Measurements from ENCODE around the gene SLC8B1.

SLC8B1 gene

DNA sequence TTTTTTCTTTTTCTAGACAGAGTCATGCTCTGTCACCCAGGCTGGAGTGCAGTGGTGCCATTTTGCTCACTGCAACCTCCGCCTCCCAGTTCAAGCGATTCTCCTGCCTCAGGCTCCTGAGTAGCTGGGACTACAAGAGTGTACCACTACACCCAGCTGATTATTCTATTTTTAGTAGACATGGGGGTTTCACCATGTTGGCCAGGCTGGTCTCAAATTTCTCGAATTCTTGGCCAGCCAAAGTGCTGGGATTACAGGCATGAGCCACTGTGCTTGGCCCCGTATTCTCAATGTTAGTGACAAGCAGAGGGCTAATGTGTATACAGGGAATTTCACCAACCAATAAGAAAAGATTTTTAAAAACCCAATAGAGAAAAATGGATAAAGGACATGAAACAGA is 31.9 kb upstream of the SLC8B1 start:
- H2AFZ ChIP-seq (ENCODE audit: insufficient read depth, low read length, poor library complexity): no peak overlapping the region

GRCh38 chr12:113365639-113366395 is 30.9 kb upstream of the SLC8B1 start:
- H3K14ac ChIP-seq (ENCODE audit: low read length): no peak overlapping the region
- H2AK5ac ChIP-seq (ENCODE audit: low read length): no peak overlapping the region
- no peaks in the 10 kb centered on the region for H3K79me1 ChIP-seq (ENCODE audit: low read length)
- H3K27ac ChIP-seq (ENCODE audit: low read depth, low read length): no peak overlapping the region
- H3K9ac ChIP-seq (ENCODE audit: low read length): no peak overlapping the region
- H3K4me1 ChIP-seq (ENCODE audit: control insufficient read depth in 1 of 2, insufficient read depth in 2 of 2, low read length in 2 of 2): no peaks in the 10 kb centered on the region
- H2BK5ac ChIP-seq (ENCODE audit: low read depth, low read length, poor library complexity): no peak overlapping the region
- no peak overlapping the region for H3K23ac ChIP-seq (ENCODE audit: low read length)
- H2BK120ac ChIP-seq (ENCODE audit: insufficient read depth, low read length, poor library complexity): no peak overlapping the region
- H2BK12ac ChIP-seq (ENCODE audit: low read length): no peak overlapping the region
- no CpG with 5 or more reads among the region's 7 CpGs for WGBS (ENCODE audit: extremely low coverage, insufficient coverage, insufficient read length)
- no peak overlapping the region for H4K12ac ChIP-seq (ENCODE audit: low read depth, low read length)
- H4K8ac ChIP-seq (ENCODE audit: low read depth, low read length): no peak overlapping the region
- H3K79me2 ChIP-seq (ENCODE audit: control insufficient read depth, insufficient read depth, low read length, poor library complexity): no peaks in the 10 kb centered on the region
- H3K18ac ChIP-seq (ENCODE audit: low read length): no peak overlapping the region
- no peaks in the 10 kb centered on the region for H3K27me3 ChIP-seq (ENCODE audit: insufficient read depth, low read length)
- peaks cover 0 to 3% of the 10 kb centered on the region in 2 experiments for H3K36me3 ChIP-seq (ENCODE audit: control insufficient read depth in 1 of 2, insufficient read depth in 2 of 2, low read length in 2 of 2)
- H3K9me3 ChIP-seq (ENCODE audit: insufficient read depth, low read depth, low read length): no peaks in the 10 kb centered on the region
- H3K4me3 ChIP-seq (ENCODE audit: low read depth, low read length): no peak overlapping the region
- no peak overlapping the region for H3K4me2 ChIP-seq (ENCODE audit: low read length)
- no peak overlapping the region for H3K4ac ChIP-seq (ENCODE audit: low read depth, low read length)
- no peak overlapping the region for H2AFZ ChIP-seq (ENCODE audit: insufficient read depth, low read length, poor library complexity)
- no peak for DNase-seq
- no peak overlapping the region for H4K91ac ChIP-seq (ENCODE audit: low read depth, low read length)

More for the DNA sequence above, 31.9 kb upstream of the SLC8B1 start:
- Histone ChIP-seq H3K4ac (ENCODE audit: low read depth, low read length) (no peak overlapping the region), H2BK5ac (ENCODE audit: low read depth, low read length, poor library complexity) (no peak overlapping the region), H3K9me3 (ENCODE audit: insufficient read depth, low read depth, low read length) (no peaks in the 10 kb centered on the region), H3K27me3 (ENCODE audit: insufficient read depth, low read length) (no peaks in the 10 kb centered on the region), H2BK12ac (ENCODE audit: low read length) (no peak overlapping the region), H3K36me3 (ENCODE audit: control insufficient read depth in 1 of 2, insufficient read depth in 2 of 2, low read length in 2 of 2) (peaks cover 0 to 3% of the 10 kb centered on the region in 2 experiments), H2BK120ac (ENCODE audit: insufficient read depth, low read length, poor library complexity) (no peak overlapping the region), H3K79me2 (ENCODE audit: control insufficient read depth, insufficient read depth, low read length, poor library complexity) (no peaks in the 10 kb centered on the region), H2AK5ac (ENCODE audit: low read length) (no peak overlapping the region), H3K9ac (ENCODE audit: low read length) (no peak overlapping the region), H3K4me2 (ENCODE audit: low read length) (no peak overlapping the region), H3K4me3 (ENCODE audit: low read depth, low read length) (no peak overlapping the region), H3K14ac (ENCODE audit: low read length) (no peak overlapping the region), H3K79me1 (ENCODE audit: low read length) (no peaks in the 10 kb centered on the region), H3K18ac (ENCODE audit: low read length) (no peak overlapping the region), H3K23ac (ENCODE audit: low read length) (no peak overlapping the region), H4K12ac (ENCODE audit: low read depth, low read length) (no peak overlapping the region), H4K91ac (ENCODE audit: low read depth, low read length) (no peak overlapping the region), H3K27ac (ENCODE audit: low read depth, low read length) (no peak overlapping the region), H3K4me1 (ENCODE audit: control insufficient read depth in 1 of 2, insufficient read depth in 2 of 2, low read length in 2 of 2) (no peaks in the 10 kb centered on the region), H4K8ac (ENCODE audit: low read depth, low read length) (no peak overlapping the region)
- WGBS (ENCODE audit: extremely low coverage, insufficient coverage, insufficient read length): no CpG with 5 or more reads among the region's 4 CpGs
- DNase-seq: peak in 1 of 2 donors; percentile 2

GRCh38 chr12:113364698-113365097 is 29.8 kb upstream of the SLC8B1 start:
- peaks cover 0 to 3% of the 10 kb centered on the region in 2 experiments for H3K36me3 ChIP-seq (ENCODE audit: control insufficient read depth in 1 of 2, insufficient read depth in 2 of 2, low read length in 2 of 2)
- H2BK120ac ChIP-seq (ENCODE audit: insufficient read depth, low read length, poor library complexity): no peak overlapping the region
- H3K4me2 ChIP-seq (ENCODE audit: low read length): no peak overlapping the region
- H4K12ac ChIP-seq (ENCODE audit: low read depth, low read length): no peak overlapping the region
- no CpG with 5 or more reads among the region's 5 CpGs for WGBS (ENCODE audit: extremely low coverage, insufficient coverage, insufficient read length)
- H3K79me1 ChIP-seq (ENCODE audit: low read length): no peaks in the 10 kb centered on the region
- no peaks in the 10 kb centered on the region for H3K27me3 ChIP-seq (ENCODE audit: insufficient read depth, low read length)
- no peak overlapping the region for H3K4me3 ChIP-seq (ENCODE audit: low read depth, low read length)
- no peaks in the 10 kb centered on the region for H3K79me2 ChIP-seq (ENCODE audit: control insufficient read depth, insufficient read depth, low read length, poor library complexity)
- no peak overlapping the region for H4K91ac ChIP-seq (ENCODE audit: low read depth, low read length)
- H3K4ac ChIP-seq (ENCODE audit: low read depth, low read length): no peak overlapping the region
- no peak for DNase-seq
- no peak overlapping the region for H2AK5ac ChIP-seq (ENCODE audit: low read length)
- no peaks in the 10 kb centered on the region for H3K9me3 ChIP-seq (ENCODE audit: insufficient read depth, low read depth, low read length)
- H4K8ac ChIP-seq (ENCODE audit: low read depth, low read length): no peak overlapping the region
- no peak overlapping the region for H2AFZ ChIP-seq (ENCODE audit: insufficient read depth, low read length, poor library complexity)
- H2BK12ac ChIP-seq (ENCODE audit: low read length): no peak overlapping the region
- no peak overlapping the region for H2BK5ac ChIP-seq (ENCODE audit: low read depth, low read length, poor library complexity)
- H3K9ac ChIP-seq (ENCODE audit: low read length): no peak overlapping the region
- H3K18ac ChIP-seq (ENCODE audit: low read length): no peak overlapping the region
- no peak overlapping the region for H3K14ac ChIP-seq (ENCODE audit: low read length)
- no peak overlapping the region for H3K27ac ChIP-seq (ENCODE audit: low read depth, low read length)
- H3K23ac ChIP-seq (ENCODE audit: low read length): no peak overlapping the region
- no peaks in the 10 kb centered on the region for H3K4me1 ChIP-seq (ENCODE audit: control insufficient read depth in 1 of 2, insufficient read depth in 2 of 2, low read length in 2 of 2)

- H3K9me3 ChIP-seq (ENCODE audit: insufficient read depth, low read depth, low read length): no peaks in the 10 kb centered on the region
- no peak overlapping the region for H3K18ac ChIP-seq (ENCODE audit: low read length)
- peaks cover 7 to 12% of the 10 kb centered on the region in 2 experiments for H3K4me1 ChIP-seq (ENCODE audit: control insufficient read depth in 1 of 2, insufficient read depth in 2 of 2, low read length in 2 of 2)
- no peak overlapping the region for H3K9ac ChIP-seq (ENCODE audit: low read length)
- no peak overlapping the region for H2BK5ac ChIP-seq (ENCODE audit: low read depth, low read length, poor library complexity)
- H3K79me2 ChIP-seq (ENCODE audit: control insufficient read depth, insufficient read depth, low read length, poor library complexity): peaks cover 5% of the 10 kb centered on the region
- H3K27ac ChIP-seq (ENCODE audit: low read depth, low read length): no peak overlapping the region
- no peak overlapping the region for H4K8ac ChIP-seq (ENCODE audit: low read depth, low read length)
- H3K36me3 ChIP-seq (ENCODE audit: control insufficient read depth in 1 of 2, insufficient read depth in 2 of 2, low read length in 2 of 2): peaks cover 0 to 3% of the 10 kb centered on the region in 2 experiments
- H3K27me3 ChIP-seq (ENCODE audit: insufficient read depth, low read length): no peaks in the 10 kb centered on the region
- H3K4me2 ChIP-seq (ENCODE audit: low read length): no peak overlapping the region
- peaks cover 6% of the 10 kb centered on the region for H3K79me1 ChIP-seq (ENCODE audit: low read length)
- no peak overlapping the region for H3K14ac ChIP-seq (ENCODE audit: low read length)
- no peak overlapping the region for H4K12ac ChIP-seq (ENCODE audit: low read depth, low read length)
- H4K91ac ChIP-seq (ENCODE audit: low read depth, low read length): no peak overlapping the region
- peak overlapping the region; percentile 52 for H3K4me3 ChIP-seq (ENCODE audit: low read depth, low read length)
- no peak overlapping the region for H2BK12ac ChIP-seq (ENCODE audit: low read length)
- peak in 1 of 2 donors; percentile 0 for DNase-seq
- H2BK120ac ChIP-seq (ENCODE audit: insufficient read depth, low read length, poor library complexity): no peak overlapping the region
- no peak overlapping the region for H3K23ac ChIP-seq (ENCODE audit: low read length)
- H2AK5ac ChIP-seq (ENCODE audit: low read length): no peak overlapping the region
- no peak overlapping the region for H2AFZ ChIP-seq (ENCODE audit: insufficient read depth, low read length, poor library complexity)
- H3K4ac ChIP-seq (ENCODE audit: low read depth, low read length): no peak overlapping the region
- no CpG with 5 or more reads among the region's 12 CpGs for WGBS (ENCODE audit: extremely low coverage, insufficient coverage, insufficient read length)
Observed at GRCh38 chr12:113361574-113362370, 26.9 kb upstream of the SLC8B1 start.

All from trophoblast cell (in vitro differentiated cells and primary cell).